Measurements from ENCODE around the gene SPATS2.

Gene SPATS2

GRCh38 chr12:49352351-49352750 lies 14.9 kb upstream of the SPATS2 start (continued):
- no peak for TF ChIP-seq ZNF211 (tag by site-specific recombination; IDR thresholded peaks at IDR 0.05; ENCODE audit: low read depth)
- TF ChIP-seq ZNF157 (tag by site-specific recombination; IDR thresholded peaks at IDR 0.05) = no peak
- no peak for TF ChIP-seq PRDM1 (tag by site-specific recombination; IDR thresholded peaks at IDR 0.05)
- no peak for TF ChIP-seq ZNF48 (tag by site-specific recombination; IDR thresholded peaks at IDR 0.05)
- no peak for TF ChIP-seq ZBTB44 (tag by site-specific recombination; IDR thresholded peaks at IDR 0.05)
- no peak for TF ChIP-seq ZXDB (tag by site-specific recombination; IDR thresholded peaks at IDR 0.05)
- TF ChIP-seq ZNF133 (tag by site-specific recombination; IDR thresholded peaks at IDR 0.05) = no peak
- TF ChIP-seq ZNF777 (tag by site-specific recombination; IDR thresholded peaks at IDR 0.05; ENCODE audit: borderline replicate concordance) = no peak
- TF ChIP-seq KLF1 (tag by site-specific recombination; IDR thresholded peaks at IDR 0.05) = no peak
- no peak for TF ChIP-seq ZNF155 (tag by site-specific recombination; IDR thresholded peaks at IDR 0.05)
- TF ChIP-seq ZNF341 (tag by site-specific recombination; IDR thresholded peaks at IDR 0.05; ENCODE audit: low read depth) = no peak
- no peak for TF ChIP-seq PRDM2 (tag by site-specific recombination; IDR thresholded peaks at IDR 0.05; ENCODE audit: borderline replicate concordance)
- TF ChIP-seq, protein P1, sequence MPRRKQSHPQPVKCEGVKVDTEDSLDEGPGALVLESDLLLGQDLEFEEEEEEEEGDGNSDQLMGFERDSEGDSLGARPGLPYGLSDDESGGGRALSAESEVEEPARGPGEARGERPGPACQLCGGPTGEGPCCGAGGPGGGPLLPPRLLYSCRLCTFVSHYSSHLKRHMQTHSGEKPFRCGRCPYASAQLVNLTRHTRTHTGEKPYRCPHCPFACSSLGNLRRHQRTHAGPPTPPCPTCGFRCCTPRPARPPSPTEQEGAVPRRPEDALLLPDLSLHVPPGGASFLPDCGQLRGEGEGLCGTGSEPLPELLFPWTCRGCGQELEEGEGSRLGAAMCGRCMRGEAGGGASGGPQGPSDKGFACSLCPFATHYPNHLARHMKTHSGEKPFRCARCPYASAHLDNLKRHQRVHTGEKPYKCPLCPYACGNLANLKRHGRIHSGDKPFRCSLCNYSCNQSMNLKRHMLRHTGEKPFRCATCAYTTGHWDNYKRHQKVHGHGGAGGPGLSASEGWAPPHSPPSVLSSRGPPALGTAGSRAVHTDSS (tag by site-specific recombination; IDR thresholded peaks at IDR 0.05) = no peak
- TF ChIP-seq YY2 (tag by site-specific recombination; IDR thresholded peaks at IDR 0.05) = no peak
- no peak for TF ChIP-seq REPIN1 (tag by site-specific recombination; IDR thresholded peaks at IDR 0.05; ENCODE audit: low read depth)
- peak; percentile 37 for TF ChIP-seq ZNF654 (tag by site-specific recombination; IDR thresholded peaks at IDR 0.05; ENCODE audit: low read depth)
- no peak for TF ChIP-seq ZNF324 (tag by site-specific recombination; IDR thresholded peaks at IDR 0.05)
- no peak for TF ChIP-seq ZNF169 (tag by site-specific recombination; IDR thresholded peaks at IDR 0.05)
- no peak for TF ChIP-seq TRIM28 (IDR thresholded peaks at IDR 0.05; ENCODE audit: borderline replicate concordance, low read length)
- TF ChIP-seq ZNF76 (tag by site-specific recombination; IDR thresholded peaks at IDR 0.05; ENCODE audit: borderline replicate concordance, low read depth) = no peak
- TF ChIP-seq, protein P2, sequence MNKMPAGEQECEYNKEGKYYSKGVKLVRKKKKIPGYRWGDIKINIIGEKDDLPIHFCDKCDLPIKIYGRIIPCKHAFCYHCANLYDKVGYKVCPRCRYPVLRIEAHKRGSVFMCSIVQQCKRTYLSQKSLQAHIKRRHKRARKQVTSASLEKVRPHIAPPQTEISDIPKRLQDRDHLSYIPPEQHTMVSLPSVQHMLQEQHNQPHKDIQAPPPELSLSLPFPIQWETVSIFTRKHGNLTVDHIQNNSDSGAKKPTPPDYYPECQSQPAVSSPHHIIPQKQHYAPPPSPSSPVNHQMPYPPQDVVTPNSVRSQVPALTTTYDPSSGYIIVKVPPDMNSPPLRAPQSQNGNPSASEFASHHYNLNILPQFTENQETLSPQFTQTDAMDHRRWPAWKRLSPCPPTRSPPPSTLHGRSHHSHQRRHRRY (tag by site-specific recombination; IDR thresholded peaks at IDR 0.05) = no peak
- 0 out of 2 replicates have a peak, but pooled peaks have one; percentile 60 for TF ChIP-seq ZNF354C (tag by site-specific recombination; IDR thresholded peaks at IDR 0.05; ENCODE audit: borderline replicate concordance, low read depth)
- TF ChIP-seq, protein P3, sequence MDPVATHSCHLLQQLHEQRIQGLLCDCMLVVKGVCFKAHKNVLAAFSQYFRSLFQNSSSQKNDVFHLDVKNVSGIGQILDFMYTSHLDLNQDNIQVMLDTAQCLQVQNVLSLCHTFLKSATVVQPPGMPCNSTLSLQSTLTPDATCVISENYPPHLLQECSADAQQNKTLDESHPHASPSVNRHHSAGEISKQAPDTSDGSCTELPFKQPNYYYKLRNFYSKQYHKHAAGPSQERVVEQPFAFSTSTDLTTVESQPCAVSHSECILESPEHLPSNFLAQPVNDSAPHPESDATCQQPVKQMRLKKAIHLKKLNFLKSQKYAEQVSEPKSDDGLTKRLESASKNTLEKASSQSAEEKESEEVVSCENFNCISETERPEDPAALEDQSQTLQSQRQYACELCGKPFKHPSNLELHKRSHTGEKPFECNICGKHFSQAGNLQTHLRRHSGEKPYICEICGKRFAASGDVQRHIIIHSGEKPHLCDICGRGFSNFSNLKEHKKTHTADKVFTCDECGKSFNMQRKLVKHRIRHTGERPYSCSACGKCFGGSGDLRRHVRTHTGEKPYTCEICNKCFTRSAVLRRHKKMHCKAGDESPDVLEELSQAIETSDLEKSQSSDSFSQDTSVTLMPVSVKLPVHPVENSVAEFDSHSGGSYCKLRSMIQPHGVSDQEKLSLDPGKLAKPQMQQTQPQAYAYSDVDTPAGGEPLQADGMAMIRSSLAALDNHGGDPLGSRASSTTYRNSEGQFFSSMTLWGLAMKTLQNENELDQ (tag by site-specific recombination; IDR thresholded peaks at IDR 0.05; ENCODE audit: low read depth) = no peak
- TF ChIP-seq SP3 (tag by site-specific recombination; IDR thresholded peaks at IDR 0.05) = no peak
- 0 out of 2 replicates have a peak, but pooled peaks have one; percentile 35 for TF ChIP-seq ZBTB1 (tag by site-specific recombination; IDR thresholded peaks at IDR 0.05)
- TF ChIP-seq SCRT2 (tag by site-specific recombination; IDR thresholded peaks at IDR 0.05) = no peak
- no peak for TF ChIP-seq ZNF585B (tag by site-specific recombination; IDR thresholded peaks at IDR 0.05)
- TF ChIP-seq ZNF521 (tag by site-specific recombination; IDR thresholded peaks at IDR 0.05) = no peak
- TF ChIP-seq, protein P4, sequence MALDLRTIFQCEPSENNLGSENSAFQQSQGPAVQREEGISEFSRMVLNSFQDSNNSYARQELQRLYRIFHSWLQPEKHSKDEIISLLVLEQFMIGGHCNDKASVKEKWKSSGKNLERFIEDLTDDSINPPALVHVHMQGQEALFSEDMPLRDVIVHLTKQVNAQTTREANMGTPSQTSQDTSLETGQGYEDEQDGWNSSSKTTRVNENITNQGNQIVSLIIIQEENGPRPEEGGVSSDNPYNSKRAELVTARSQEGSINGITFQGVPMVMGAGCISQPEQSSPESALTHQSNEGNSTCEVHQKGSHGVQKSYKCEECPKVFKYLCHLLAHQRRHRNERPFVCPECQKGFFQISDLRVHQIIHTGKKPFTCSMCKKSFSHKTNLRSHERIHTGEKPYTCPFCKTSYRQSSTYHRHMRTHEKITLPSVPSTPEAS (tag by site-specific recombination; IDR thresholded peaks at IDR 0.05) = no peak
